ENCODE measurements around the gene SBNO1.

DNA sequence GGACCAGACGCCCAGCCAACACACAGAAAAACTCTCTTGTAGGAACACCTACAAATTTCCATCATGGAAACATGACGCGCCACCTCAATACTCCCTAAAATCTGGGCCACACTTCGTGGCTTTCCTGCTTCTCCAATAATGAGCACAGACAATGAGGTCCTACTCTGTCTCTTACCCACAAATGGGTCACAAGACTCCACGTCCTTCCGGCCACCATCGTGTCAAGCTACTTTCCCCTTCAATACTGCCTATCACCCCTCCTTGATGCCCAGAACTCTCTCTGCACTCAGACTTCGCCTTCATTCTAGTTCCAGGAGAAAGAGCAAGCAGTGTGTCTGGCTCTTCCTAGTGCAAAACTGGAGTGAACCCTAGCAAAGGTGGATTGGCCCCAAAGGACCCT lies 28.1 kb downstream of the SBNO1 start:
- TF ChIP-seq SUZ12 (IDR thresholded peaks at IDR 0.05; ENCODE audit: extremely low read depth, insufficient read depth, insufficient read length), result no peak
- TF ChIP-seq ZNF274 (IDR thresholded peaks at IDR 0.05; ENCODE audit: low read depth, low read length), result no peak
